ENCODE measurements around the gene ETV5. TPM values are rescaled to one million over a fixed set of nuclear protein-coding genes. Genes with fewer than 3 reads are reported as not detected.
"Not testable (repeated sequence)": the region's sequence is repeated elsewhere in the genome, so short reads cannot be mapped to it uniquely, and the experiment has no call there.

ETV5 gene
- total RNA-seq, 2 experiments from 2014 or later = 1.1 to 1.5 TPM

DNA sequence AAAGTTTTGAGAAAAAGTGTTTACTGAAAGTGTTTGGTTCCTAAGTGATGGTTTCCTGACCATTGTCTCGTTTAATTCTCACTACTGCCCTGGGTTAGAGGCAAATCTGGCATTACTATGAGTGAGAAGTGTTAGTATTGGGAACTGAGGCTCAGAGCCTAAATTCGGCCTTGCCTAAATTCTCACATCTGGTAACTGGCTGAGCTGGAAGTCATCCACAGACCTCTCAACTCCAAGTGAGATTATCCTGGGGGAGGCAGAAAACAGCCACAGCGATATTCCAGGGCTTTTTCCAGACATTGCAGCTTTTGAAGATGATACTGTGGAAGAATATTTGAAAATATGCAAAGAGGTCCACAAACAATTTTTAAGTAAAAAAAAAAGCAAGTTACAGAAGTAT is 86.0 kb downstream of the ETV5 start:
- Mint-ChIP-seq H3K9me3 (no peaks in the 10 kb centered on the region), H3K4me1 (ENCODE audit: low read depth) (peaks cover 7% of the 10 kb centered on the region), H3K27me3 (ENCODE audit: low read depth) (peaks cover 9% of the 10 kb centered on the region), H3K4me3 (no peak overlapping the region), H3K27ac (no peak overlapping the region), H3K36me3 (ENCODE audit: low read depth) (no peaks in the 10 kb centered on the region)
- no peak for DNase-seq
- intact Hi-C loops (cut with micrococcal nuclease) = no loop called here
- CTCF ChIA-PET = no interaction called here

DNA sequence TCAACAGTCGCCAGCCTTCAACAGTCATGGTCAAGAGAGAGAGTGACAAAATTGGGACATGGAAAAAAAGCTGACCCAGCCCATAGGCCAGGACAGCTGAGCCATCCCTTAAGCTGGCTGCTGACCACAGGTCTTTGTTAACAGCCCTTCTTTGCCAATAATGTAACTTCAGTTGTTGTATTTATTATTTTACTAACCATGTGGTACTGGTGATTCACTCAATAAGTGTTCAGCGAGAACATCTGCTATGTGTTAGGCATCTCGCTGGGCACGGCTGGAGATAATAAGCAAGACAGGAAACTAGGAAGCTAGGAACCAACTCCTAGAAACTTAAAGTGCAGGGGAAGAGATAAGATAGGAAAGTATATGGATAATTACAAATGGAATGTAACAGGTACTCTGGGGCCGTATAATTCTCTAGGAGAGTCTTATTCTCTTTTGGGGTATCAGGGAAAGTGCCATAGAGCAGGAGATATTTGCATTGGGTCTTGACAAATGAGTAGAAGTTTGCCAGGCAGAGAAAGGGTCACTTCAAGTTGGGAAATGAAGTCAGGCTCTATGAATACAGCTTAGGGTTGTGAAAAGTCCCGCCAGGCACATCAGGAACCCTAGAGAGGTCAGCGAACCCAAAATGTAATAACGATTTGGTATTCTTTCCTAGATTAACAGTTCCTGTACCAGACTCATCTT is 87.1 kb downstream of the ETV5 start:
- DNase-seq = no peak
- Mint-ChIP-seq H3K4me1 (ENCODE audit: low read depth) (peaks cover 7% of the 10 kb centered on the region), H3K9me3 (no peaks in the 10 kb centered on the region), H3K27me3 (ENCODE audit: low read depth) (peaks cover 9% of the 10 kb centered on the region), H3K36me3 (ENCODE audit: low read depth) (no peaks in the 10 kb centered on the region), H3K27ac (no peak overlapping the region), H3K4me3 (no peak overlapping the region)
- intact Hi-C loops (cut with micrococcal nuclease) = no loop called here
- CTCF ChIA-PET = no interaction called here

DNA sequence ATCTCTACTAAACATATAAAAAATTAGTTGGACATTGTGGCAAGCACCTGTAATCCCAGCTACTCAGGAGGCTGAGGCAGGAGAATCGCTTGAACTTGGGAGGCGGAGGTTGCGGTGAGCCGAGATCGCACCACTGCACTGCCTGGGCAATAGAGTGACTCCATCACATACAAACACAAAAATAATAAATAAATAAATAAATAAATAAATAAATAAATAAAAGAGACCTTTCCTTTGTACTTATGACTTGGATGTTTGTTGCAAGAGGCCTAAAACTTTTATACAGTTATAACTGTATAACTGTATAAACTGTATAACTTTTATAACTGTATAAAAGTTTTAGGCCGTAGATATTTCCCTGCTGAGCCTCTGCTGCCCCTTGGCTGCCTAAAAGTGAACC is 87.6 kb downstream of the ETV5 start:
- H3K4me1 Mint-ChIP-seq (ENCODE audit: low read depth); H3K4me3 Mint-ChIP-seq; DNase-seq; H3K27me3 Mint-ChIP-seq (ENCODE audit: low read depth); intact Hi-C loops (cut with micrococcal nuclease); H3K9me3 Mint-ChIP-seq; H3K36me3 Mint-ChIP-seq (ENCODE audit: low read depth); H3K27ac Mint-ChIP-seq; CTCF ChIA-PET: not testable (repeated sequence)

DNA sequence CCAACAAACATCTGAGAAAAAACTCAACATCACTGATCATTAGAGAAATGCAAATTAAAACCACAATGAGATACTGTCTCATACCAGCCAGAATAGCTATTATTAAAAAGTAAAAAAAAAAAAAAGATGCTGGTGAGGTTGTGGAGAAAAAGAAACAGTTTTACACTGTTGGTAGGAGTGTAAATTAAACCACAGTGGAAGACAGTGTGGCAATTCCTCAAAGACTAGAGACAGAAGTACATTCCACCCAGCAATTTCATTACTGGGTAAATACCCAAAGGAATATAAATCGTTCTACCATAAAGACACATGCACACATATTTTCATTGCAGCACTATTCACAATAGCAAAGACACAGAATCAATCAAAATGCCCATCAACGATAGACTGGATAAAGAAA is 89.6 kb downstream of the ETV5 start:
- H3K27ac Mint-ChIP-seq; H3K4me1 Mint-ChIP-seq (ENCODE audit: low read depth); H3K9me3 Mint-ChIP-seq; H3K36me3 Mint-ChIP-seq (ENCODE audit: low read depth); DNase-seq; H3K27me3 Mint-ChIP-seq (ENCODE audit: low read depth); intact Hi-C loops (cut with micrococcal nuclease); H3K4me3 Mint-ChIP-seq: not testable (repeated sequence)
- CTCF ChIA-PET = interaction anchor here (0.6 kb wide), 1 partner anchor 11 kb away, joined by 3 read pairs; no protein-coding TSS in a partner anchor

DNA sequence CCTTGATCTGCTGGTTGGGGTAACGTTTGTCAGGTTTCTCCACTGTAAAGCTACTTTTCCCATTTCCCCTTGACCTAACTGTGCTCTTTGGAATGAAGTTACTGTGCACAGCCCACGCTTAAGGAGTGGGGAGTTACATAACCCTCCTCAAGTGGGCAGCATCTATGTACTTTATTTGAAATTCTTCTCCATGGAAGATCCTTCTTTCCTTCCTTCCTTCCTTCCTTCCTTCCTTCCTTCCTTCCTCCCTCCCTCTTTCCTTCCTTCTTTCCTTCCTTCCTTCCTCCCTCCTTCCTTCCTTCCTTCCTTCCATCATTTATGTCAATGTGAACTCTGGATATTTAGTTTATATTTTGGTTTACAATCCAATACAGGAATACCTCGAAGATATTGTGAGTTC is 94.0 kb downstream of the ETV5 start:
- Mint-ChIP-seq H3K27me3 (ENCODE audit: low read depth) (peaks cover 12% of the 10 kb centered on the region), H3K4me1 (ENCODE audit: low read depth) (no peaks in the 10 kb centered on the region), H3K36me3 (ENCODE audit: low read depth) (no peaks in the 10 kb centered on the region), H3K27ac (no peak overlapping the region), H3K4me3 (no peak overlapping the region), H3K9me3 (no peaks in the 10 kb centered on the region)
- intact Hi-C loops (cut with micrococcal nuclease) = no loop called here
- no peak for DNase-seq
- CTCF ChIA-PET = interaction anchor here (0.6 to 1.8 kb wide), 2 partner anchors 71 to 746 kb away, joined by 3 to 5 read pairs; no protein-coding TSS in a partner anchor

DNA sequence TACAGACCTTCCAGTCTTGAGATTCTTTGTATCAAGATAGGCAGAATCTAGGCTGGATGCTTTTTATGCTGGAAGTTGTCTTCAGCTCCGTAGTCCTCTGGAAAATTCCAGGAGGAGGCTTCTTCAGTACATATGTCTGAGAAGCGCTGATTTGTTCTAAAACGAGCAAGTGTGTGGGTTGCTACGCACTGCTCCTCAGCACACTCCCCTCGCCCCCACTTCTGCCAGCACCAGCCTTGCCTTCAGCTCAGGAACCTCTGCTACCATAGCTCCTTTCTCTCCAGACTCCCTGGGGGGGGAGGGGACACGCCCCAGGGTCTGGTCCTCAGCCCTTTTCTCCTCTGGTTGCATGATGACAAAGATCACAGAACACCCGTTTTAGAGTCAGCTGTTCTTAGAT is 95.6 kb downstream of the ETV5 start:
- intact Hi-C loops (cut with micrococcal nuclease) = no loop called here
- no peak overlapping the region for H3K27ac Mint-ChIP-seq
- H3K27me3 Mint-ChIP-seq (ENCODE audit: low read depth) = peaks cover 12% of the 10 kb centered on the region
- no peak overlapping the region for H3K4me3 Mint-ChIP-seq
- no peaks in the 10 kb centered on the region for H3K4me1 Mint-ChIP-seq (ENCODE audit: low read depth)
- CTCF ChIA-PET = no interaction called here
- DNase-seq = no peak
- no peaks in the 10 kb centered on the region for H3K9me3 Mint-ChIP-seq
- no peaks in the 10 kb centered on the region for H3K36me3 Mint-ChIP-seq (ENCODE audit: low read depth)

DNA sequence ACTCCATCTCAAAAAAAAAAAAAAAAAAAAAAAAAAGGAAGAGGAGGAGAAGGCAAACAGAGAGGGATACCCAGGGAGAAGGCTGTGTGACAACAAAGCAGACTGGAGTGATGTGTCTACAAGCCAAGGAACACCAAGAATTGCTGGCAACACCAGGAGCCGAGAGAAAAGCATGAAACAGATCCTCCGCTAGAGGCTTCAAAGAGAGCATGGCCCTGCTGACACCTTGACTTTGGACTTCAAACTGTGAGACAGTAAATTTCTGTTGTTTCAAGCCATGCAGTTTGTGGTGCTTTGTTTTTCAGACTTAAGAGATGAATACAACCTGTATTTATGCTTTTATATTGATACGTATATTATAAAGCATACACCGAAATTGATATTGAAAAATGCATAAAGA is 96.8 kb downstream of the ETV5 start:
- DNase-seq = no peak
- no peak overlapping the region for H3K27ac Mint-ChIP-seq
- intact Hi-C loops (cut with micrococcal nuclease) = no loop called here
- peaks cover 12% of the 10 kb centered on the region for H3K27me3 Mint-ChIP-seq (ENCODE audit: low read depth)
- H3K9me3 Mint-ChIP-seq = no peaks in the 10 kb centered on the region
- no peaks in the 10 kb centered on the region for H3K36me3 Mint-ChIP-seq (ENCODE audit: low read depth)
- CTCF ChIA-PET = no interaction called here
- H3K4me3 Mint-ChIP-seq = no peak overlapping the region
- no peaks in the 10 kb centered on the region for H3K4me1 Mint-ChIP-seq (ENCODE audit: low read depth)

DNA sequence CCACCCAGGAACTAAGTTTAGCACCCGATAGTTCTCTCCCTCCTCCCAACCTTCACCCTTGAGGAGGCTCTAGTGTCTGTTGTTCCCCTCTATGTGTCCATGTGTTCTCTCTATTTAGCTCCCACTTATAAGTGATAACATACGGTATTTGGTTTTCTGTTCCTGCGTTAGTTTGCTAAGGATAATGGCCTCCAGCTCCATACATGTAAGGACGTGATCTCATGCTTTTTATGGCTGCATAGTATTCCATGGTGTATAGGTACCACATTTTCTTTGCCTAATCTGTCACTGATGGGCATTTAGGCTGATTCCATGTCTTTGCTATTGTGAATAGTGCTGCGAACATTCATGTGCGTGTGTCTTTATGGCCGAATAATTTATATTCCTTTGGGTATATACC is 104.2 kb downstream of the ETV5 start:
- Mint-ChIP-seq H3K27ac (no peak overlapping the region), H3K9me3 (no peaks in the 10 kb centered on the region), H3K27me3 (ENCODE audit: low read depth) (peaks cover 11% of the 10 kb centered on the region), H3K4me3 (no peak overlapping the region), H3K4me1 (ENCODE audit: low read depth) (peaks cover 7% of the 10 kb centered on the region), H3K36me3 (ENCODE audit: low read depth) (no peaks in the 10 kb centered on the region)
- intact Hi-C loops (cut with micrococcal nuclease) = no loop called here
- CTCF ChIA-PET = interaction anchor here (0.6 to 0.7 kb wide), 2 partner anchors 69 to 536 kb away, joined by 3 read pairs; no protein-coding TSS in a partner anchor
- no peak for DNase-seq

DNA sequence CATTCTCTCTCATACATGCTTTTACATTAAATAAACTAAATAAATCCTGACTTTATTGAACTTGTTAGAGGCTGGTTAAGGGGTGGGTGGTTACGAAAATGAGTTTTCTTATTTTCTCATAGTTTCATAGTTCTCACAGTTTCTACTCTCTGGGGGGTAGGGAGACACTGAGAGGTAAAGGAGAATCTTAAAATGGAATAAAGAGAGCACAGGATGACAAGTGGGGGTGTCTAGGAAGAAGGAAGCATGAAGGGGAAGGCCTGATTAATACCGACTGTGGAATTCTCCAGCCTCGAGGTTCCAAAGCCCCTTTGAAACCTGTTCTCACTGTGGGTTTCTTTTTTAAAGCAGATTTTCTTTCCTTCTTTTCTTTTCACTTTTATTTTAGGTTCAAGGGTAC is 104.7 kb downstream of the ETV5 start:
- Mint-ChIP-seq H3K27ac (no peak overlapping the region), H3K36me3 (ENCODE audit: low read depth) (no peaks in the 10 kb centered on the region), H3K4me3 (no peak overlapping the region), H3K4me1 (ENCODE audit: low read depth) (peaks cover 7% of the 10 kb centered on the region), H3K27me3 (ENCODE audit: low read depth) (peaks cover 11% of the 10 kb centered on the region), H3K9me3 (no peaks in the 10 kb centered on the region)
- CTCF ChIA-PET = interaction anchor here (0.6 to 0.7 kb wide), 2 partner anchors 69 to 536 kb away, joined by 3 read pairs; no protein-coding TSS in a partner anchor
- intact Hi-C loops (cut with micrococcal nuclease) = no loop called here
- DNase-seq = no peak

DNA sequence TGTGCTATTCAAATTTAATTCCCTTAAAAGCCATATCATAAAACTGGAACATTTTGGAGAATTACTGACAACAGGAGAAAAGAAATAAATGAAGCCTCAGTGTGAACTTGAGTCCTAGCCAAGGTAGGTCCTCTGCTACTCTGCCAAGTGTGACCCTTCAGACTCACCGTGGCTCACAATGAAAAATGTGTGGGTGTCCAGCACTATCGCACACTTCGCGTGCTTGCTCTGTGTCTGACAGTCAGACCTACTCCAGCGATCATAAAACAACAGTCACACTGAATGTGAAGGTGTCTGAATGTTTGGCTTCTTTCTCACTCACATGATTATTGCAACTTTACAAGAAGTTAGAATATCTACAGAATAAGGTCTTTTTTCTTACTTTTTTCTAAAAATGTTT is 105.3 kb downstream of the ETV5 start:
- peaks cover 11% of the 10 kb centered on the region for H3K27me3 Mint-ChIP-seq (ENCODE audit: low read depth)
- intact Hi-C loops (cut with micrococcal nuclease) = loop anchor here (1.0 kb wide), 1 partner anchor 239 kb away; no protein-coding TSS in a partner anchor
- H3K9me3 Mint-ChIP-seq = no peaks in the 10 kb centered on the region
- H3K27ac Mint-ChIP-seq = no peak overlapping the region
- CTCF ChIA-PET = no interaction called here
- H3K4me3 Mint-ChIP-seq = no peak overlapping the region
- no peaks in the 10 kb centered on the region for H3K36me3 Mint-ChIP-seq (ENCODE audit: low read depth)
- peaks cover 7% of the 10 kb centered on the region for H3K4me1 Mint-ChIP-seq (ENCODE audit: low read depth)
- DNase-seq = no peak

DNA sequence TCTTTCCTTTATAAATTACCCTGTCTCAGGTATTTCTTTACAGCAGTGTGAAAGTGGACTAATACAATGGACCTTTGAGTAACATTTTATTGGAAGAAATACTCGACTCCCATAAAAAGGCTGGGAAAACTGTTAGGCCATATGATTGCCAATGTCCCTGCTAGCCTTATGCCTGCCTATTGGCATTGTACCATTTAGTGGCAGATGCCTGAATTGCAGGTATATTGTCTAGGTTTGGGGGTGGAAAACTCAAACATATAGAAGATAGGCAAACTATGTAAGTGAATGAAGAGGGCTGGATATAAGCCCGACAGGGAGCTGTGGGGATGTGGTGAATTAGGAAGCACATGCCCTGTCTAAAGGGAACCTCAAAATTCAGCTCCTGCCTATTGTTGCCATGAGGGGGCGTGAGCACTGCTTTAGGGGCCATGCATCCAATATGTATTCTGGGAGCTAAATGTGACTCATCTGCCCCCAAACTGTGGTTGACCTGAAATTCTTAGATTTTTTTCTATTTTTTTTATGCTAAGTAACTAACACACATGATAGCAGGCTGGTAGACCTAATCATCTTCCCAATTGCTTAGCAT is 105.9 kb downstream of the ETV5 start:
- no peak overlapping the region for H3K4me3 Mint-ChIP-seq
- CTCF ChIA-PET = interaction anchor here (0.6 kb wide), 1 partner anchor 58 kb away, joined by 4 read pairs; no protein-coding TSS in a partner anchor
- H3K27me3 Mint-ChIP-seq (ENCODE audit: low read depth) = peaks cover 11% of the 10 kb centered on the region
- H3K27ac Mint-ChIP-seq = no peak overlapping the region
- H3K36me3 Mint-ChIP-seq (ENCODE audit: low read depth) = no peaks in the 10 kb centered on the region
- DNase-seq = peak; percentile 36
- H3K9me3 Mint-ChIP-seq = no peaks in the 10 kb centered on the region
- intact Hi-C loops (cut with micrococcal nuclease) = loop anchor here (1.0 kb wide), 1 partner anchor 239 kb away; no protein-coding TSS in a partner anchor
- H3K4me1 Mint-ChIP-seq (ENCODE audit: low read depth) = peaks cover 7% of the 10 kb centered on the region

DNA sequence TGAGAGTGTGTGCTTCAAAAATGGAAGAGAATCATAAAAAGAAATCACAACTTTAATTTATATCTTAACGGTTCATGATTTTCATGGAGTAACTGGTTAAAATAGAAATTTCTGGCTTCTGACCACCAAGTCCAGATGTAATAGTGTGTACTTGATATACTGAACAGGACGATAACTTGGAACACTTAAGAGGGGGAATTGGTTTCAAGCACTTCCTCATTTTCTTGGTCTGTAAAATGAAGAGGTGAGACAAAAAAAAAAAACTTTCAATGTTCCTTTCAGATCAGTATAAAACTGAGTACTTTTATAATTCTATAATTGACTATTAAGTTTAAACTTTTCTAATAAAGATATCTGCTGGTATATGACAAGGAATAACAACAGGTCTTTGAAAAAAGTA is 107.0 kb downstream of the ETV5 start:
- H3K4me3 Mint-ChIP-seq = no peak overlapping the region
- CTCF ChIA-PET = no interaction called here
- H3K9me3 Mint-ChIP-seq = no peaks in the 10 kb centered on the region
- H3K36me3 Mint-ChIP-seq (ENCODE audit: low read depth) = no peaks in the 10 kb centered on the region
- no peak for DNase-seq
- no peak overlapping the region for H3K27ac Mint-ChIP-seq
- intact Hi-C loops (cut with micrococcal nuclease) = no loop called here
- H3K4me1 Mint-ChIP-seq (ENCODE audit: low read depth) = peaks cover 7% of the 10 kb centered on the region
- peaks cover 11% of the 10 kb centered on the region for H3K27me3 Mint-ChIP-seq (ENCODE audit: low read depth)

DNA sequence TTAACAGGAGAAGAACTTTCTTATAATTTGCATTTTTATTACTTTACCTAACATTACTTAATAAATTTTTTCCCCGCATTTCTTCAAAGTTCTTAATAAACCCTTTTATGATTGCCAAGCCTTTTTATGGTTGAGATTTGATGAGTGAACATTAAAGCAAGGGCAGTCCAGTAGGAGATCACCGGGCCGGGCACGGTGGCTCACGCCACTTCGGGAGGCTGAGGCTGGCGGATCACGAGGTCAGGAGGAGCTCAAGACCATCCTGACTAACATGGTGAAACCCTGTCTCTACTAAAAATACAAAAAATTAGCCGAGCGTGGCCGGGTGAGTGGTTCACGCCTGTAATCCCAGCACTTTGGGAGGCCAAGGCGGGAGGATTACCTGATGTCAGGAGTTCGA is 109.7 kb downstream of the ETV5 start:
- DNase-seq = no peak
- H3K4me3 Mint-ChIP-seq = no peak overlapping the region
- intact Hi-C loops (cut with micrococcal nuclease) = no loop called here
- H3K4me1 Mint-ChIP-seq (ENCODE audit: low read depth) = peaks cover 3% of the 10 kb centered on the region
- peaks cover 11% of the 10 kb centered on the region for H3K27me3 Mint-ChIP-seq (ENCODE audit: low read depth)
- no peaks in the 10 kb centered on the region for H3K9me3 Mint-ChIP-seq
- H3K27ac Mint-ChIP-seq = no peak overlapping the region
- CTCF ChIA-PET = no interaction called here
- H3K36me3 Mint-ChIP-seq (ENCODE audit: low read depth) = no peaks in the 10 kb centered on the region
